Measurements from ENCODE around the gene KDF1. TPM values are rescaled to one million over a fixed set of nuclear protein-coding genes. Genes with fewer than 3 reads are reported as not detected.
"Not testable (repeated sequence)": the region's sequence is repeated elsewhere in the genome, so short reads cannot be mapped to it uniquely, and the experiment has no call there.

Gene KDF1
- total and polyA plus RNA-seq, 5 experiments from 2014 or later: 2.8 to 7.7 (median 3.5) TPM

DNA sequence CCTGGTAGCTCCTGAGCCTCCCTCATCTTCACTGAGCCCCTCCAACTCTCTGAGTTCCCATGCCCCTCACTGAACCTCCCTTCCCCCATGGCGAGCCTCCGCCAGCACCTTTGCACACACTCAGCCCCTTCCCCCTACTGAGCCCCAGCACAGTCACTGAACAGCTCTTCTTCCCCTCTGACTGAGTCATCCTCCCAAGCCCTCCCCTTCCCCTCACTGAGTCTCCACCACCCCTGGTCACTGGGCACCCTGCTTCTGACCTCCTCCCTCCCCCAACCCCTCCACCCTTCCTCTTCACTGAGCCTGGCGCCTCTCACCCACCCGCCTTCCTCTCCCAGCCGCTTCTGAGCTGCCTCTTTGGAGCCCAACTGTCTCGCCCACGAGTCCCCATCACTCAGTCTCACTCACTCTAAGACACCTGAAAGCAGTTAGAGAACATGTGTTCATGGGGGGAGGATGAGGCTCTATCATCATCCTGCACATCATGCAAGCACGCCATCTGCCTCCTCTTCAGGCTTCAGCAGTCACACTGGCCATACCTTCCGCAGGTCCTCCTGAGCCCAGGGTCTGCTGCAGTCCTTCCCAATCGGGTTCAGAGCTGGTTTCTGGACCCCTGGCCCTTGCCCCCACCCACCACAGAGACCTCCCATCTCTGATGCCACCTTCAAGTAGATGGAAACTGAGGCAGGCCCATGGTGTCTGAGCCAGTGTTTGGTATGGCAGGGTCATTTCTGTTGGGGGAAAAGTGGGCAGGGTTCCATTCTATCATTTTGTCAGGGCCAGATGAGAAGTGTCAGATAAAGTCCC, 31.2 kb upstream of the KDF1 start:
- Mint-ChIP-seq H3K4me1 (peaks cover 3 to 19% (median 9%) of the 10 kb centered on the region in 4 donors), H3K9me3 (peaks cover 0 to 3% (median 0%) of the 10 kb centered on the region in 9 donors), H3K36me3 (no peaks in the 10 kb centered on the region), H3K4me3 (peak overlapping the region in 3 of 10 donors; percentile 12 to 31 (median 29)), H3K27me3 (peaks cover 24 to 59% (median 39%) of the 10 kb centered on the region in 5 donors), H3K27ac (peak overlapping the region in 2 of 10 donors; percentile 27 to 62)
- DNase-seq: peak in 1 of 10 donors; percentile 2
- ATAC-seq: peak in 1 of 2 donors; percentile 52
- POLR2A ChIA-PET: no interaction called here

DNA sequence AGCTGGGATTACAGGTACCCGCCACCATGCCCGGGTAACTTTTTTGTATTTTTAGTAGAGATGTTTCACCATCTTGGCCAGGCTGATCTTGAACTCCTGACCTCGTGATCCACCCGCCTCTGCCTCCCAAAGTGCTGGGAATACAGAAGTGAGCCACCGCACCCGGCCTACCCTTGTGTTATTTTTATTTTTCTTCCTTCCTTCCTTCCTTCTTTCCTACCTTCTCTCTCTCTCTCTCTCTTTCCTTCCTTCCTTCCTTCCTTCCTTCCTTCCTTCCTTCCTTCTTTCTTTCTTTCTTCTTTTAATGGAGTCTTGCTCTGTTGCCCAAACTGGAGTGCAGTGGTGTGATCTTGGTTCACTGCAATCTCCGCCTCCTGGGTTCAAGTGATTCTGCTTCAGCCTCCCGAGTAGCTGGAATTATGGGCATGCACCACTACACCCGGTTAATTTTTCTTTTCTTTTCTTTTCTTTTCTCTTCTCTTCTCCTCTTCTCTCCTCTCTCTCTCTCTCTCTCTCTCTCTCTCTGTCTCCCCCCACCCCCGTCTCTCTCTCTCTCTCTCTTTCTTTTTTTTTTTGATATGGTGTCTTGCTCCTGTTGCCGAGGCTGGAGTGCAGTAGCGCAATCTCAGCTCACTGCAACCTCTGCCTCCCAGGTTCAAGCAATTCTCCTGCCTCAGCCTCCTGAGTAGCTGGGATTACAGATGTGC, 29.3 kb upstream of the KDF1 start:
- H3K9me3 Mint-ChIP-seq, POLR2A ChIA-PET, H3K36me3 Mint-ChIP-seq, DNase-seq, ATAC-seq, H3K4me3 Mint-ChIP-seq: not testable (repeated sequence)
- H3K4me1 Mint-ChIP-seq: peaks cover 3 to 17% (median 7%) of the 10 kb centered on the region in 4 donors
- peak overlapping the region in 1 of 10 donors; percentile 11 for H3K27ac Mint-ChIP-seq
- H3K27me3 Mint-ChIP-seq: peaks cover 17 to 47% (median 29%) of the 10 kb centered on the region in 5 donors

DNA sequence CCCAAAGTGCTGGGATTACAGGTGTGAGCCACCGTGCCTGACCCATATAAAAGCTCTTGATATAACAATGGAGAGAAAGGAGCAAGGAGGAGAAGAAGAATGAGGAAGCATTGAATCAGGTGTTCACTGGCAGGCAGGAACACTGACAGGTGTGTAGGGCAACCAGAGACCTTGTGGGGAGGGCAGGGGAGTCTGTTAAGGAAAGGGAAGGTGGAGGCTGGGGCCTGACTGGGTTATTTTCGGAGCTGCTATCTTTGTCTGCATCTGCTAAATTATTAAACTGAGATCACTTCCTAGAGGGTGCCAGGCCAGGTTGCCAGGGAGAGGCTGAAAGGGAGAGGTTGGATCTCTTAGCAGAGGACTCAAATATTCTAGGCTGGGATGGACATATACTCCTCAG, 26.4 kb upstream of the KDF1 start:
- Mint-ChIP-seq H3K9me3 (no peaks in the 10 kb centered on the region), H3K4me3 (no peak overlapping the region), H3K4me1 (peaks cover 0 to 8% (median 0%) of the 10 kb centered on the region in 4 donors), H3K36me3 (no peaks in the 10 kb centered on the region), H3K27me3 (peaks cover 14 to 43% (median 27%) of the 10 kb centered on the region in 5 donors), H3K27ac (peak overlapping the region in 1 of 10 donors; percentile 1)
- POLR2A ChIA-PET: no interaction called here
- DNase-seq: no peak
- no peak for ATAC-seq

DNA sequence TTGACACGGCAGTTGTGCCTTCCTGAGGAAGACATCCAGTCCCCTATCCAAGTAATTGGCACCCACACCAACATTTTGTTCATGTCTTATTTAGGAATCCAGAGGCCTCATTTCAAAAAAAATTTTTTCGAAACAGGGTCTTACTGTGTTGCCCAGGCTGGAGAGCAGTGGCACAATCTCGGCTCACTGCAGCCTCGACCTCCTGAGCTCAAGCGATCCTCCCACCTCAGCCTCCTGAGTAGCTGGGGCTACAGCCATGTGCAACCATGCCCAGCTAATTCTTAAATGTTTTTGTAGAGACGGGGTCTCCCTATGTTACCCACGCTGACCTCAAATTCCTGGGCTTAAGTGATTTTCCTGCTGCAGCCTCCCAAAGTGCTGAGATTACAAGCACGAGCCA, 24.0 kb upstream of the KDF1 start:
- Mint-ChIP-seq H3K27ac (peak overlapping the region in 1 of 10 donors; percentile 21), H3K4me1 (no peaks in the 10 kb centered on the region), H3K36me3 (no peaks in the 10 kb centered on the region), H3K27me3 (peaks cover 9 to 35% (median 19%) of the 10 kb centered on the region in 5 donors), H3K9me3 (no peaks in the 10 kb centered on the region), H3K4me3 (no peak overlapping the region)
- DNase-seq (no peak), ATAC-seq (no peak)
- POLR2A ChIA-PET: no interaction called here

DNA sequence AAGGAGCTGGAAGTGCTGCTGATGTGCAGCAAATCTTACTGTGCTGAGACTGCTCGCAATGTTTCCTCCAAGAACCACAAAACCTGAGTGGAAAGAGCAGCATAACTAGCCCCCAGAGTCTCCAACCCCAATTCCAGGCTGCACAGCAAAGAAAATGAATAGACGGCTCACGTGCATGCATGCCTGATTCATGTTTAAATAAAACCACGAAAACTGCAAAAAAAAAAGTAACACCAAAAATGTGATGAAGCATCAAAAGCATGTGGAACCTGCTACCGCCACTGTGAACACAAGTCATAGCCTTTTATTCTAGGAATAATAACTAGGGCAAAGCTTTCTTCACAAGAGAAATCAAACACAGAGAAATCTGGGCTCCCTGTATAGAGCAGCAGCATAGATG, 23.6 kb upstream of the KDF1 start:
- Mint-ChIP-seq H3K27ac (no peak overlapping the region), H3K9me3 (no peaks in the 10 kb centered on the region), H3K4me3 (no peak overlapping the region), H3K27me3 (peaks cover 9 to 34% (median 19%) of the 10 kb centered on the region in 5 donors), H3K36me3 (no peaks in the 10 kb centered on the region), H3K4me1 (no peaks in the 10 kb centered on the region)
- no peak for ATAC-seq
- POLR2A ChIA-PET: no interaction called here
- no peak for DNase-seq

DNA sequence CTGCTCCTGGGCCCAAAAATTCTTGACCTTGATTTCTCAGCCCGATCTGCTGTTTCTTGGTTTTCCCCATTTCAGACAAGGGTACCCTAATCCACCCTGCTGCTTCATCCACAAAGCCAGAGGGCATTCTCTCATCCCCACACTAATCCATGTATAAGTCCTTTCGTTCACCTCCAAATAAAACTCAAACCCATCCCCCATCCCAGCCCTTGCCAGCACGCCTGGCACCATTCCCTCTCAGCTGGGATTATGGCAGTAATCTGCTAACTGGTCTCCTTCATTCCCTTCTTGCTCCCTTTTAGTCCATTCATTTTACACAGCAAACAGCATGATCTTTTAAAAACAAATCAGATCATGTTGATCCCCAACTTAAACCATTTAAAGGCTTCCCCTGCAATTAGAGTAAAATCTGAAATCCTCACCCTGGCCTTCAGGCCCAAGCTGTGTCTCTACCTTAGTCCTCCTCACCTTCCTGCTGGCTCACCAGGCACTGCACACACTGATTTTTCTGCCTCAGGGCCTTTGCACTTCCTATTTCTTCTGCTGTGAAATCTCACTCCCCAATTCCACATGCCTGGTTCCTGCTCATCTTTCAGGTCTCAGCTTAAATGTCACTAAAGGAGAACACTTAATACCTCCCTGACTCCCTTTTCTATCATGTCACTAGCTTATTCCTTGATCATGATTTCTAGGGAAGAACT, 21.0 kb upstream of the KDF1 start:
- Mint-ChIP-seq H3K36me3 (no peaks in the 10 kb centered on the region), H3K27me3 (peaks cover 9 to 25% (median 18%) of the 10 kb centered on the region in 5 donors), H3K4me3 (no peak overlapping the region), H3K4me1 (no peaks in the 10 kb centered on the region), H3K9me3 (no peaks in the 10 kb centered on the region), H3K27ac (peak overlapping the region in 1 of 10 donors; percentile 56)
- POLR2A ChIA-PET: no interaction called here
- DNase-seq (no peak), ATAC-seq (no peak)

DNA sequence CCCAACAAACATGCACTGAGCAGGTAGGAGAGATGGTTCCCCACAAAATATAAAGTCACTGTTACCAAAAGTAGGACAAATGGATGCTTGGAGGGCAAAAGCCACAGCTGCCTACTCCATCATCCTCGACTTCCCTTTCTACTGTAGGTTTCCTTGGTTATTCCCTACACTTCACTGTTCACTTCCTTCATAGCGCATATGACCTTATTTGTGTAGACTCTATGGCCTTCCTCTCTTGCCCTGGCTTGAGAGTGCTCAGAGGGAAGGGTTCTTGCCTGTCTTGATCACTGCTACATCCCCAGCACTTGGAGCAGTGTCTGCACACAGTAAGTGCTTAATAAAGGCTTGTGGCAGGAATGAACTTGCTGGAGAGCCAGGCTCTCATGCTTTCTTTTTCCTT, 18.6 kb upstream of the KDF1 start:
- H3K27me3 Mint-ChIP-seq: peaks cover 8 to 16% (median 13%) of the 10 kb centered on the region in 5 donors
- POLR2A ChIA-PET: interaction anchor here (0.6 kb wide), 1 partner anchor 164 kb away, joined by 4 read pairs; no protein-coding TSS in a partner anchor
- ATAC-seq (no peak), DNase-seq (no peak)
- H3K36me3 Mint-ChIP-seq: no peaks in the 10 kb centered on the region
- no peaks in the 10 kb centered on the region for H3K4me1 Mint-ChIP-seq
- no peak overlapping the region for H3K4me3 Mint-ChIP-seq
- no peaks in the 10 kb centered on the region for H3K9me3 Mint-ChIP-seq
- H3K27ac Mint-ChIP-seq: no peak overlapping the region

DNA sequence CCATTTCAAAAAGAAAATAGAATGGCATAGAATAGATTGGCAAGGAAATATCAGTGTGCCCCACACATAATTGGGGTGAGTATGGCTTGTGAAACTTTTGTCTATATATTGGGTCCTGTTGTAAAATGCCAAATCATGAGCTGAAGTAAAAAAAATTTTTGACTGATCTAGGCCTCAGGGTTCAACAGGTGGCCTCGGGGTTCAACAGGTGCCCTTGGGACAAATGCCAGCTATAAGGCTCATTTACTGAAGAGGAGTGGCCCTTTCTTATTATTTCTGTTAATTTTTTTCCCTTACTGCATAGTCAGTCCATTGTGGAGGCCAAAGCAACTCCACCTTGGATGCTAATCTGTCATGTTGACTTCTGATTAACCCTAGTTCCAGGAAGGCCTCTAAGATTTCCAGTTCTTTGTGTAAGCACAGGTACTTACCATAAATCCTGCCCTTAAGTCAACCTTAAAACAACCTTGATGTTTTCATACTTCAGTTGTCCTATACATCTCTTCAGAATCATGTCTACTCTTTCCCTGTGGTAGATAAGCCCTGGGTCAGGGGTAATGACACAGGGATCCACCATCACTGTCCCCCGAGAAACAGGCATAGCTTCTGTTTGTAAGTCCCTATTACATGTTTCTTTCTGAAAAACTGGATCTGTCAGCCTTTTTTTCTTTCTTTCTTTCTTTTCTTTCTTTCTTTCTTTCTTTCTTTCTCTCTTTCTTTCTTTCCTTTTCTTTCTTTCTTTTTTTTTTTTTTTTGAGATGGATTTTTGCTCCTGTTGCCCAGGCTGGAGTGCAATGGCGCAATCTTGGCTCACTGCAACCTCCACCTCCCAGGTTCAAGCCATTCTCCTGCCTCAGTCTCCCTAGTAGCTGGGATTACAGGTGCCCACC, 16.6 kb upstream of the KDF1 start:
- POLR2A ChIA-PET: no interaction called here
- Mint-ChIP-seq H3K27ac (no peak overlapping the region), H3K27me3 (peaks cover 6 to 11% (median 8%) of the 10 kb centered on the region in 5 donors), H3K9me3 (no peaks in the 10 kb centered on the region), H3K4me3 (no peak overlapping the region), H3K4me1 (peaks cover 0 to 3% (median 0%) of the 10 kb centered on the region in 4 donors), H3K36me3 (no peaks in the 10 kb centered on the region)
- ATAC-seq: no peak
- no peak for DNase-seq

DNA sequence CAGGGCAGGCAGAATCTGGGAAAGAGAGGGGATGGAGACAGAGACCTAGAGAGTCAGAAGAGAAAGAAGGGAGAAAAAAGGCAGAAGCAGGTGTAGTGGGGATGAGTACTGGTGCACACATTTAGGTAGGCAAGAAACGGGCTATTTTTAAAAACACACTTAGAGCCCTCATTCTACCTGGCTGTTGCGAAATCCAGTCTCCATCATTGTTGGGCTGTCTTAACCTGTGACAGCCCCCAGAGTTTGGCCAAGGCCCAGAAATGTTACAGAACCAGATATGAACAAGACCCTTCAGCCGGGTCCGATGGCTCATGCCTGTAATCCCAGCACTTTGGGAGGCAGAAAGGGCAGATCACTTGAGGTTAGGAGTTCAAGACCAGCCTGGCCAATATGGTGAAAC, 12.6 kb upstream of the KDF1 start:
- H3K4me1 Mint-ChIP-seq: peaks cover 0 to 5% (median 0%) of the 10 kb centered on the region in 4 donors
- H3K27ac Mint-ChIP-seq: peak overlapping the region in 1 of 10 donors; percentile 15
- no peak for ATAC-seq
- H3K36me3 Mint-ChIP-seq: no peaks in the 10 kb centered on the region
- H3K9me3 Mint-ChIP-seq: peaks cover 0 to 2% (median 0%) of the 10 kb centered on the region in 9 donors
- no peak for DNase-seq
- peaks cover 1 to 19% (median 10%) of the 10 kb centered on the region in 5 donors for H3K27me3 Mint-ChIP-seq
- H3K4me3 Mint-ChIP-seq: no peak overlapping the region
- POLR2A ChIA-PET: interaction anchor here (1.1 kb wide), 1 partner anchor 12 kb away, joined by 3 read pairs; no protein-coding TSS in a partner anchor

DNA sequence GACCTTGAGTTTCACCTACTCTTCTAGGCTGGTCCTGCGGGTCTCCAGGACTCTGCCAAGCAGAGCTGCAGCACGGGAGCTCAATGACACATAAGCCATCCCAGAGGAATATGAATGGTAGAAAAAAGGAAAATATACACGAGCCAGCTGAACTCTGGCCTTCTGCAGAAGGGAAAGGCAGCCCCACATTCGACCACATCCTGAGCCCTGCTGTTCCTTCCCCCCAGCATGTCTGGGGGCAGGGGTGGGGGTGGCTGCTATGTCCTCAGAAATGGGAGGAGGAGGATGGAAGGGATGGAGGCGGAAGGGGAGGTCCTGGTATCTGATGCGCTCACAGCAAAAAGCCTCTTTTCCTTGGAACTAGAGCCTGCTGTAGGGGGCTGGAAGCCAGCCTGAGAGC, 12.1 kb upstream of the KDF1 start:
- Mint-ChIP-seq H3K27ac (peak overlapping the region in 1 of 10 donors; percentile 15), H3K4me3 (no peak overlapping the region), H3K4me1 (peaks cover 0 to 5% (median 0%) of the 10 kb centered on the region in 4 donors), H3K36me3 (no peaks in the 10 kb centered on the region), H3K9me3 (peaks cover 0 to 2% (median 0%) of the 10 kb centered on the region in 9 donors), H3K27me3 (peaks cover 1 to 21% (median 10%) of the 10 kb centered on the region in 5 donors)
- POLR2A ChIA-PET: no interaction called here
- DNase-seq (no peak), ATAC-seq (no peak)

DNA sequence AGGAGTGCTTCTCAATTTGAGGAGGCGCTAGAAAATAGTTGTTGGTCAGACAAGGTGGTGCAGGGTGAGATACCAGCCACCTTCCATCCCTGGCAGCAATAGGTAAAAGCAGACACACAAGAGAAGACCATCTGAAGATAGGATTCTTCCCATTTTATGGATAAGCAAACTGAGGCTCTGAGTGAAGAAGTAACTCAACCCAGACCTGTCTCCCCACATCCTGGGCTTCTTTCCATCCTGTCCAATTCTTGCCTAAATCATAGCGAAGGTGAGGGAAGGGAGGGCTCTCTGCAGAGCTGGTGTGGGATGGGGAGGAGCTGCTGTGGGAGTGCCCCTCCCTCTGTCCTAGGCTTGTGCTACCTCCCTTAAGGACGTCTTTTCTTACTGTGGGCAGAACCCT, 11.3 kb upstream of the KDF1 start:
- no peak overlapping the region for H3K27ac Mint-ChIP-seq
- H3K4me3 Mint-ChIP-seq: no peak overlapping the region
- POLR2A ChIA-PET: no interaction called here
- ATAC-seq: no peak
- H3K9me3 Mint-ChIP-seq: peaks cover 0 to 2% (median 0%) of the 10 kb centered on the region in 9 donors
- no peak for DNase-seq
- H3K4me1 Mint-ChIP-seq: peaks cover 0 to 5% (median 0%) of the 10 kb centered on the region in 4 donors
- no peaks in the 10 kb centered on the region for H3K36me3 Mint-ChIP-seq
- H3K27me3 Mint-ChIP-seq: peaks cover 2 to 26% (median 13%) of the 10 kb centered on the region in 5 donors

DNA sequence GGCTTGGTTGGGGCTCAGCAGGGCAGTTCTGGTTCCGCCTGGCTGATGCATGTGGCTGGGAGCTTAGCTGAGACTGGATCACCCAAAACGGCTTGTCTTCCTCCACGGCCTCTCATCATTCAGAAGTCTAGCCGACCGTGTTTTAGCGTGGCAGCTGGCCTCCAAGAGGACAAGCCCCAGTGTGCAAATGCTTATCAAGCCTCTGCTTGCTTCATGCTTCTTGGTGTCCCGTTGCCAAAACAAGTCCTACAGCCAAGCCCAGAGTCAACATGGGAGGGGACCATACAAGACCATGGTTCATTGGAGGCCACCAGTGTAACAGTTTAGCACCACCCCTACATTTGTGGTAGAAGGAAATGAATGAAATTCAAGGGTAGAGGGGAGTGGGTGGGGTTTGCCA, 10.5 kb upstream of the KDF1 start:
- POLR2A ChIA-PET: no interaction called here
- H3K9me3 Mint-ChIP-seq: peaks cover 0 to 2% (median 0%) of the 10 kb centered on the region in 9 donors
- DNase-seq (no peak), ATAC-seq (no peak)
- H3K27me3 Mint-ChIP-seq: peaks cover 4 to 30% (median 17%) of the 10 kb centered on the region in 5 donors
- H3K36me3 Mint-ChIP-seq: no peaks in the 10 kb centered on the region
- H3K27ac Mint-ChIP-seq: no peak overlapping the region
- no peak overlapping the region for H3K4me3 Mint-ChIP-seq
- peaks cover 0 to 5% (median 0%) of the 10 kb centered on the region in 4 donors for H3K4me1 Mint-ChIP-seq
